Calu3 (cell line): ENCODE measurements around the gene NOCT. TPM values are rescaled to one million over a fixed set of nuclear protein-coding genes. Genes with fewer than 3 reads are reported as not detected.

Experiments
- BruUV-seq: library from RNA; stranded (reverse); fragments of 400-500 nt; replicated peaks from 2 replicates; lab custom pipeline; 2021; lab: Mats Ljungman, UMichigan
- CTCF ChIA-PET: fragments of 300-600 bp; sonication (Branson Sonifier 250); formaldehyde crosslinking; loops from one replicate; lab custom pipeline; 2022; ENCODE audit warnings: antibody characterized with exemption; lab: Charles Lee
- DNase-seq: peaks from one replicate; pipeline ENCODE4 v3.0.0; 2022
- H3K27ac Mint-ChIP-seq: one replicate; pipeline ENCODE4 v1.8.0; 2022; ENCODE audit warnings: mixed read lengths; ENCODE audit not compliant: unreplicated experiment
- H3K27me3 Mint-ChIP-seq: one replicate; pipeline ENCODE4 v1.8.0; 2022; ENCODE audit warnings: mixed read lengths; ENCODE audit not compliant: unreplicated experiment
- H3K36me3 Mint-ChIP-seq: one replicate; pipeline ENCODE4 v1.8.0; 2022; ENCODE audit warnings: mild to moderate bottlenecking, moderate library complexity, mixed read lengths; ENCODE audit not compliant: insufficient read depth, unreplicated experiment
- H3K4me1 Mint-ChIP-seq: one replicate; pipeline ENCODE4 v1.8.0; 2022; ENCODE audit warnings: mild to moderate bottlenecking, low read depth, mixed read lengths; ENCODE audit not compliant: unreplicated experiment
- H3K4me3 Mint-ChIP-seq: one replicate; pipeline ENCODE4 v1.8.0; 2022; ENCODE audit warnings: mild to moderate bottlenecking, low read depth, moderate library complexity, mixed read lengths; ENCODE audit not compliant: unreplicated experiment
- H3K9me3 Mint-ChIP-seq: one replicate; pipeline ENCODE4 v1.8.0; 2022; ENCODE audit warnings: low read depth, mixed read lengths; ENCODE audit not compliant: unreplicated experiment
- intact Hi-C: fragments of 100-400 bp; cut with micrococcal nuclease; formaldehyde crosslinking; loops from one replicate; pipeline ENCODE4 v1.10.0; 2022; ENCODE audit not compliant: unreplicated experiment
- total RNA-seq: library from RNA; stranded (reverse); gene quantifications from 2 replicates; pipeline ENCODE4 v1.2.3, GENCODE V29; 2022
- TF ChIP-seq, protein P1 (sequence below): fragments of 200-600 bp; IDR thresholded peaks from one replicate; pipeline ENCODE4 v1.8.0; 2022; ENCODE audit warnings: antibody characterized with exemption; ENCODE audit not compliant: unreplicated experiment

NOCT gene
- total RNA-seq, 1 experiment from 2014 or later = 11.4 TPM

DNA sequence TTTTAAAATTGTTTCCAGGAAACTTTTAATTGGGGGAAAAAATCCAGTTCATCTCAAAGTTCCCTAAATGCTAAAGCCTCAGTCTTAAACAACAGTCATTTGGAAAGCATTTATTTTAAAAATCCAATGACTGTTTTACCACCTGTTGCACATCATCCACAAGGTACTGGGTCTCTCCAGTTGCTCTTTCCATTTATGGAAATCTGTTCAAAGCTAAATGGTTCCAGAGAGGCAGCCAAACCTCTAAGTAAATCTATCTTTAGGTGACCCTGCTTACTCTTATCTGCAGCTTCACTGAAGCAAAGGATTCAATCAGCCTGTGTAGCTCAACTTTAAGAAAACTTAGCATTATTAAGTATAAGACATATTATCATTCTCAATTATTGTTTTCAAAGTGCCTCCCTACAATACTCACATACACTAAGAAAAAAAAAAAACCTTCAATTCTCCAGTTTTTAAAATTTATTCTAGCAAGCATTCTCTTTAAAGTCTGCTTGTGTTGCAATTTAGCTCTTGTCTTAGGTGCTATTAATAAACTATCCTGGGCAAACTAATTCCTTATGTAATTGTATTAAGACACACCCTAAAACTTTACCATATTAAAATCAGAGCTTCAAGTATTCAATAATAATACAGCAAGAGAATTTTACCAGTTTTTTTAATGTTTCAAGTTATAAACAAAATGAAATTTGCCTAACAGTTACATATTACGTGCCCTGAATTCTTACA, 60.6 kb downstream of the NOCT start:
- CTCF ChIA-PET = no interaction called here
- TF ChIP-seq, protein P1, sequence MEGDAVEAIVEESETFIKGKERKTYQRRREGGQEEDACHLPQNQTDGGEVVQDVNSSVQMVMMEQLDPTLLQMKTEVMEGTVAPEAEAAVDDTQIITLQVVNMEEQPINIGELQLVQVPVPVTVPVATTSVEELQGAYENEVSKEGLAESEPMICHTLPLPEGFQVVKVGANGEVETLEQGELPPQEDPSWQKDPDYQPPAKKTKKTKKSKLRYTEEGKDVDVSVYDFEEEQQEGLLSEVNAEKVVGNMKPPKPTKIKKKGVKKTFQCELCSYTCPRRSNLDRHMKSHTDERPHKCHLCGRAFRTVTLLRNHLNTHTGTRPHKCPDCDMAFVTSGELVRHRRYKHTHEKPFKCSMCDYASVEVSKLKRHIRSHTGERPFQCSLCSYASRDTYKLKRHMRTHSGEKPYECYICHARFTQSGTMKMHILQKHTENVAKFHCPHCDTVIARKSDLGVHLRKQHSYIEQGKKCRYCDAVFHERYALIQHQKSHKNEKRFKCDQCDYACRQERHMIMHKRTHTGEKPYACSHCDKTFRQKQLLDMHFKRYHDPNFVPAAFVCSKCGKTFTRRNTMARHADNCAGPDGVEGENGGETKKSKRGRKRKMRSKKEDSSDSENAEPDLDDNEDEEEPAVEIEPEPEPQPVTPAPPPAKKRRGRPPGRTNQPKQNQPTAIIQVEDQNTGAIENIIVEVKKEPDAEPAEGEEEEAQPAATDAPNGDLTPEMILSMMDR = no peak
- Mint-ChIP-seq H3K27me3 (no peaks in the 10 kb centered on the region), H3K4me1 (no peaks in the 10 kb centered on the region), H3K9me3 (no peaks in the 10 kb centered on the region), H3K4me3 (no peak overlapping the region), H3K27ac (no peak overlapping the region), H3K36me3 (peaks cover 3% of the 10 kb centered on the region)
- intact Hi-C loops = no loop called here
- DNase-seq = no peak
- BruUV-seq = no TSS peak

- Mint-ChIP-seq H3K9me3 (no peaks in the 10 kb centered on the region), H3K36me3 (peaks cover 6% of the 10 kb centered on the region), H3K4me3 (no peak overlapping the region), H3K27me3 (no peaks in the 10 kb centered on the region), H3K27ac (no peak overlapping the region), H3K4me1 (no peaks in the 10 kb centered on the region)
- TF ChIP-seq, protein P1 = no peak
- BruUV-seq = no TSS peak
- CTCF ChIA-PET = no interaction called here
- intact Hi-C loops = no loop called here
- no peak for DNase-seq
Observed at GRCh38 chr4:139077567-139078355, 62.2 kb downstream of the NOCT start.

- TF ChIP-seq, protein P1 = no peak
- intact Hi-C loops = no loop called here
- no TSS peak for BruUV-seq
- H3K36me3 Mint-ChIP-seq = peaks cover 18% of the 10 kb centered on the region
- H3K4me3 Mint-ChIP-seq = no peak overlapping the region
- CTCF ChIA-PET = no interaction called here
- H3K27me3 Mint-ChIP-seq = no peaks in the 10 kb centered on the region
- H3K9me3 Mint-ChIP-seq = no peaks in the 10 kb centered on the region
- H3K27ac Mint-ChIP-seq = no peak overlapping the region
- no peaks in the 10 kb centered on the region for H3K4me1 Mint-ChIP-seq
- DNase-seq = no peak
Observed at GRCh38 chr4:139078926-139079325, 63.3 kb downstream of the NOCT start.

- BruUV-seq = no TSS peak
- intact Hi-C loops = no loop called here
- Mint-ChIP-seq H3K9me3 (no peaks in the 10 kb centered on the region), H3K36me3 (peaks cover 28% of the 10 kb centered on the region), H3K4me1 (no peaks in the 10 kb centered on the region), H3K27ac (peak overlapping the region; percentile 97), H3K4me3 (peak overlapping the region; percentile 99), H3K27me3 (no peaks in the 10 kb centered on the region)
- peak; percentile 91 for DNase-seq
- CTCF ChIA-PET = interaction anchor here (0.6 to 0.8 kb wide), 6 partner anchors 54 to 437 kb away, joined by 3 to 8 read pairs (median 6); partner anchors contain the start of gene ELF2
- TF ChIP-seq, protein P1 = no peak
Observed at GRCh38 chr4:139082750-139083606, 67.4 kb downstream of the NOCT start.
